Thoracic aorta (tissue), 2 donors: ENCODE results near the gene ZCCHC24. TPM values are rescaled to one million over a fixed set of nuclear protein-coding genes. Genes with fewer than 3 reads are reported as not detected.

Experiments
- ATAC-seq: fragments of 150-250 bp; one replicate; pipeline ENCODE4 v1.8.0; 2017; ENCODE audit warnings: low read depth; ENCODE audit not compliant: insufficient number of reproducible peaks, low FRiP score
- DNase-seq: peaks from one replicate; pipeline ENCODE4 v3.0.0-alpha.2; 2020; ENCODE audit warnings: low spot score
- H3K27ac ChIP-seq, 2 donors: fragments of 200-600 bp; sonication (generic); 1 replicate in 1 of 2; 2 replicates in 1 of 2; pipeline ENCODE4 v1.5.1; 2016; ENCODE audit warnings: mild to moderate bottlenecking in 2 of 2, moderate library complexity in 2 of 2
- H3K27me3 ChIP-seq: fragments of 200-600 bp; sonication (generic); replicated peaks from 2 replicates; pipeline ENCODE4 v1.6.0; 2016; ENCODE audit warnings: mild to moderate bottlenecking; ENCODE audit not compliant: insufficient read depth
- H3K36me3 ChIP-seq: fragments of 200-600 bp; sonication (generic); one replicate; pipeline ENCODE4 v1.5.1; 2016
- H3K4me1 ChIP-seq, 2 donors: fragments of 200-600 bp; sonication (generic); 1 replicate in 1 of 2; 2 replicates in 1 of 2; pipeline versions ENCODE4 v1.5.1 to v1.6.0; 2016; ENCODE audit warnings: low read depth in 2 of 2, mild to moderate bottlenecking in 1 of 2; ENCODE audit not compliant: control insufficient read depth in 1 of 2
- H3K4me3 ChIP-seq: fragments of 200-600 bp; sonication (generic); 2 replicates; pipeline ENCODE4 v1.5.1; 2016; ENCODE audit warnings: mild to moderate bottlenecking
- H3K9me3 ChIP-seq: fragments of 200-600 bp; sonication (generic); 2 replicates; pipeline ENCODE4 v1.5.1; 2016
- CTCF ChIP-seq: fragments of 200-600 bp; sonication (generic); IDR thresholded peaks from one replicate; pipeline ENCODE4 v1.5.1; 2019; ENCODE audit warnings: antibody characterized with exemption
- total RNA-seq, 2 donors: library from RNA; depleted of rRNA; stranded (reverse); fragments of >200 nt; gene quantifications; one replicate each; pipeline versions ENCODE4 v1.1.0 to v1.2.3, GENCODE V29; 2016

The ZCCHC24 gene
- total RNA-seq, 2 donors from 2014 or later: 66.9 to 82.9 TPM

- no peaks in the 10 kb centered on the region for H3K27me3 ChIP-seq
- no peaks in the 10 kb centered on the region for H3K36me3 ChIP-seq
- no peak overlapping the region for H3K4me3 ChIP-seq
- H3K9me3 ChIP-seq: no peaks in the 10 kb centered on the region
- ATAC-seq (no peak), DNase-seq (no peak)
- TF ChIP-seq CTCF: no peak
- H3K4me1 ChIP-seq: peaks cover 3 to 17% of the 10 kb centered on the region in 2 donors
- H3K27ac ChIP-seq: no peak overlapping the region
These were observed 45.1 kb upstream of the ZCCHC24 start for GRCh38 chr10:79490400-79491142.

GRCh38 chr10:79488870-79489269 is 43.4 kb upstream of the ZCCHC24 start:
- ATAC-seq (no peak), DNase-seq (no peak)
- Histone ChIP-seq H3K36me3 (no peaks in the 10 kb centered on the region), H3K9me3 (no peaks in the 10 kb centered on the region), H3K27me3 (no peaks in the 10 kb centered on the region), H3K4me1 (peaks cover 3 to 17% of the 10 kb centered on the region in 2 donors), H3K4me3 (no peak overlapping the region), H3K27ac (peak overlapping the region in 1 of 2 donors; percentile 3)
- no peak for TF ChIP-seq CTCF

- peak; percentile 87 for ATAC-seq
- Histone ChIP-seq H3K27ac (peak overlapping the region; percentile 3 to 78), H3K4me1 (peaks cover 3 to 17% of the 10 kb centered on the region in 2 donors), H3K36me3 (no peaks in the 10 kb centered on the region), H3K9me3 (no peaks in the 10 kb centered on the region), H3K27me3 (no peaks in the 10 kb centered on the region), H3K4me3 (no peak overlapping the region)
- DNase-seq: peak; percentile 43
- TF ChIP-seq CTCF: no peak
These were observed 42.9 kb upstream of the ZCCHC24 start for GRCh38 chr10:79488336-79488735.

GRCh38 chr10:79487296-79488194 is 42.1 kb upstream of the ZCCHC24 start:
- ATAC-seq: no peak

More at GRCh38 chr10:79487296-79488194, 42.1 kb upstream of the ZCCHC24 start:
- H3K9me3 ChIP-seq: no peaks in the 10 kb centered on the region
- no peak for DNase-seq
- no peak overlapping the region for H3K4me3 ChIP-seq
- H3K36me3 ChIP-seq: no peaks in the 10 kb centered on the region
- H3K4me1 ChIP-seq: peaks cover 3 to 17% of the 10 kb centered on the region in 2 donors
- H3K27me3 ChIP-seq: no peaks in the 10 kb centered on the region
- H3K27ac ChIP-seq: peak overlapping the region; percentile 3 to 78
- peak; percentile 33 for TF ChIP-seq CTCF
